Liver (tissue), 9 donors: ENCODE data around the gene ABHD5. TPM values are rescaled to one million over a fixed set of nuclear protein-coding genes. Genes with fewer than 3 reads are reported as not detected.

Experiments used
- DNase-seq: peaks from one replicate; pipeline ENCODE4 v3.0.0-alpha.2; 2017; ENCODE audit warnings: low spot score
- H3K27ac ChIP-seq, 2 donors: one replicate each; pipeline ENCODE4 v1.7.0; 2013; ENCODE audit warnings: inconsistent platforms in 2 of 2, low read length in 2 of 2, control low read depth in 1 of 2, low read depth in 1 of 2, mild to moderate bottlenecking in 1 of 2
- H3K27me3 ChIP-seq, 4 donors: one replicate each; pipeline versions ENCODE4 v1.6.1 to v1.7.0; 2013; ENCODE audit warnings: low read length in 3 of 4, inconsistent platforms in 1 of 4, mild to moderate bottlenecking in 1 of 4, moderate library complexity in 1 of 4; ENCODE audit not compliant: control insufficient read depth in 4 of 4, insufficient read depth in 4 of 4
- H3K36me3 ChIP-seq, 4 donors: one replicate each; pipeline versions ENCODE4 v1.6.1 to v1.7.0; 2013; ENCODE audit warnings: low read length in 3 of 4, mild to moderate bottlenecking in 3 of 4, low read depth in 1 of 4, moderate library complexity in 1 of 4; ENCODE audit not compliant: control insufficient read depth in 4 of 4, insufficient read depth in 3 of 4
- H3K4me1 ChIP-seq, 4 donors: one replicate each; pipeline versions ENCODE4 v1.6.1 to v1.7.0; 2013; ENCODE audit warnings: low read length in 3 of 4, mild to moderate bottlenecking in 3 of 4, moderate library complexity in 1 of 4; ENCODE audit not compliant: control insufficient read depth in 4 of 4, insufficient read depth in 4 of 4
- H3K4me3 ChIP-seq, 3 donors: one replicate each; pipeline versions ENCODE4 v1.6.1 to v1.7.0; 2013; ENCODE audit warnings: low read length in 3 of 3, control low read depth in 1 of 3, low read depth in 1 of 3, mild to moderate bottlenecking in 1 of 3
- H3K9ac ChIP-seq, 2 donors: one replicate each; pipeline ENCODE4 v1.7.0; 2013; ENCODE audit warnings: low read length in 2 of 2, mild to moderate bottlenecking in 2 of 2, moderate library complexity in 2 of 2, control low read depth in 1 of 2, low read depth in 1 of 2
- H3K9me3 ChIP-seq, 4 donors: one replicate each; pipeline versions ENCODE4 v1.6.1 to v1.7.0; 2013; ENCODE audit warnings: low read length in 3 of 4; ENCODE audit not compliant: control insufficient read depth in 4 of 4
- EGR1 ChIP-seq, 2 donors: IDR thresholded peaks; 2 replicates each; pipeline ENCODE4 v1.6.1; 2016 to 2018; ENCODE audit warnings: antibody characterized with exemption in 2 of 2, low read depth in 2 of 2
- FOXA1 ChIP-seq: IDR thresholded peaks from 2 replicates; pipeline ENCODE4 v1.6.1; 2016; ENCODE audit warnings: antibody characterized with exemption
- FOXA2 ChIP-seq: IDR thresholded peaks from 2 replicates; pipeline ENCODE4 v1.6.1; 2016; ENCODE audit warnings: antibody characterized with exemption
- GABPA ChIP-seq, 2 donors: IDR thresholded peaks in 1 of 2; conservative IDR thresholded peaks in 1 of 2; 2 replicates each; pipeline ENCODE4 v1.6.1; 2016; ENCODE audit warnings: antibody characterized with exemption in 2 of 2, mild to moderate bottlenecking in 1 of 2, moderate library complexity in 1 of 2
- HNF4A ChIP-seq, 2 donors: conservative IDR thresholded peaks; 2 replicates each; pipeline ENCODE4 v1.6.1; 2016; ENCODE audit warnings: antibody characterized with exemption in 2 of 2, mild to moderate bottlenecking in 2 of 2
- JUND ChIP-seq, 2 donors: IDR thresholded peaks; 2 replicates each; pipeline ENCODE4 v1.6.1; 2016; ENCODE audit warnings: antibody characterized with exemption in 2 of 2
- NR2F2 ChIP-seq: IDR thresholded peaks from 2 replicates; pipeline ENCODE4 v1.6.1; 2016; ENCODE audit warnings: antibody characterized with exemption
- RAD21 ChIP-seq, 2 donors: IDR thresholded peaks; 2 replicates each; pipeline ENCODE4 v1.6.1; 2016; ENCODE audit warnings: antibody characterized with exemption in 2 of 2, mild to moderate bottlenecking in 2 of 2
- RXRA ChIP-seq, 2 donors: IDR thresholded peaks; 2 replicates each; pipeline ENCODE4 v1.6.1; 2017 to 2018; ENCODE audit warnings: antibody characterized with exemption in 2 of 2, mild to moderate bottlenecking in 1 of 2
- SP1 ChIP-seq: IDR thresholded peaks from 2 replicates; pipeline ENCODE4 v1.6.1; 2018; ENCODE audit warnings: antibody characterized with exemption, mild to moderate bottlenecking
- TAF1 ChIP-seq: conservative IDR thresholded peaks from 2 replicates; pipeline ENCODE4 v1.6.1; 2016; ENCODE audit warnings: antibody characterized with exemption, mild to moderate bottlenecking
- YY1 ChIP-seq: IDR thresholded peaks from 2 replicates; pipeline ENCODE4 v1.6.1; 2016; ENCODE audit warnings: antibody characterized with exemption, mild to moderate bottlenecking
- WGBS: extraction: QIAGEN DNeasy Blood & Tissue Kit; methylation state at CpG from one replicate; pipeline ENCODE4 v1.1.7; 2013; 5-methylcytosine and 5-hydroxymethylcytosine counted together
- polyA plus RNA-seq, 2 donors: library from polyadenylated mRNA; stranded (reverse) in 1 of 2; unstranded in 1 of 2; fragments of 200-250 nt in 1 of 2; fragments of >200 nt in 1 of 2; fragmentation: Nextera tagmentation in 1 of 2; extraction: Ambion mirVana in 1 of 2; gene quantifications; one replicate each; pipeline versions ENCODE4 v1.2.1 to v1.2.3, GENCODE V29; 2013 to 2015
- total RNA-seq, 2 donors: library from RNA; depleted of rRNA; stranded (reverse); fragments of >200 nt; gene quantifications; one replicate each; pipeline ENCODE4 v1.2.3, GENCODE V29; 2014
- TF ChIP-seq, protein P1 (sequence below): IDR thresholded peaks from 2 replicates; pipeline ENCODE4 v1.6.1; 2016; ENCODE audit warnings: antibody characterized with exemption
- TF ChIP-seq, protein P2 (sequence below): IDR thresholded peaks from 2 replicates; pipeline ENCODE4 v1.6.1; 2016; ENCODE audit warnings: antibody characterized with exemption
- TF ChIP-seq, protein P3 (sequence below): IDR thresholded peaks from 2 replicates; pipeline ENCODE4 v1.6.1; 2016; ENCODE audit warnings: antibody characterized with exemption, mild to moderate bottlenecking
- TF ChIP-seq, protein P4 (sequence below): fragments of 150-350 bp; IDR thresholded peaks from 2 replicates; pipeline ENCODE4 v1.5.1; 2017; ENCODE audit warnings: improper control_type of control experiment, low read depth, low read length; ENCODE audit not compliant: missing input control
- TF ChIP-seq, protein P5 (sequence below): IDR thresholded peaks from 2 replicates; pipeline ENCODE4 v1.6.1; 2016; ENCODE audit warnings: antibody characterized with exemption
- donor health status: healthy.
- donor health status: healthy.
- donor health status: healthy.
- donor health status: healthy.
- donor health status: healthy.

Gene ABHD5
- total and polyA plus RNA-seq, 4 donors = 9.2 to 25.8 (median 16.1) TPM

DNA sequence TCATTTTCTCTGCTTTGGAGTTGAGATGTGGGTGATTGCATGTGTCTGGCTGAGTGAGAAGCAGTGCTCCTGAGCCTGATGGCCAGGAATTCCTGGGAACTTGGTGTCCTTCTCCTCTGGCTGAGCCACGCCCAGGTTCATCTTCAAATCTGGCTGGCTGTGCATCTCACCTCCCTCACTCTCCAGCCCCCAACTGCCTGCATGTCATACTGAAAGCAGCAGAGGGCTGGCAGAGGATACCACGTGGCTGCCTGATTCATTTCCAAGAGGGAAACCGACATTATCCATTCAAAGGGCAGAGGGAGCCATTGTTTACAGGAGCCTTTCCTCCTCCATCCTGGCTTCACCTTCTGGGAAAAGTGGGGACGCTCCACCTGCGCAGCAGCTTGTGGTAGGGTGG, 57.4 kb downstream of the ABHD5 start:
- TF ChIP-seq NR2F2 (no peak), YY1 (no peak)
- WGBS = 57% methylated on average over 5 of the region's 5 CpGs
- Histone ChIP-seq H3K4me3 (no peak overlapping the region), H3K27ac (no peak overlapping the region), H3K4me1 (no peaks in the 10 kb centered on the region), H3K9ac (no peak overlapping the region), H3K36me3 (no peaks in the 10 kb centered on the region), H3K9me3 (no peaks in the 10 kb centered on the region), H3K27me3 (no peaks in the 10 kb centered on the region)
- DNase-seq = no peak

DNA sequence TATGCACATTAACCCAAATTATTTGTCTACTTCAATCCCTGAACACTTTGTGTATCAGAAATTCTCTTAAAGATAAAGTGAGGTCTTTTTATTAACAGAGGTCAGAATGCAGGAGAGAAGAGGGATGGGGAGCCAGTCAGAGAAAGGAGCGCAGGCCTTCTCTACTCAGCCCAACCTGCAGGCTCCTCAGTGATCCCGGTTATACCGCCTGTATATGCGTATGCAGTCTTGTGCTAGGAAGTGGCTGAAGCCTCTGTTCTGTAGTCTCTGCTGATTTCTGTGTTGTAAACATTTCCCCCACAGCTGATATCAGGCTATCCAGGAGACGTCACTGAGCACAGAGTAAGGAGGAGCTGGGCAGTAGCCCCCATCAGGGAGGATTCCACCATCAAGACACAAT, 57.9 kb downstream of the ABHD5 start:
- H3K4me1 ChIP-seq = no peaks in the 10 kb centered on the region
- H3K9ac ChIP-seq = no peak overlapping the region
- no peak for DNase-seq
- no peak overlapping the region for H3K27ac ChIP-seq
- no peaks in the 10 kb centered on the region for H3K27me3 ChIP-seq
- WGBS = 79% methylated on average over 5 of the region's 5 CpGs
- no peaks in the 10 kb centered on the region for H3K9me3 ChIP-seq
- TF ChIP-seq NR2F2 (no peak), EGR1 (IDR thresholded peaks at IDR 0.05; ENCODE audit: low read depth in 2 of 2) (no peak), RAD21 (IDR thresholded peaks at IDR 0.05) (no peak), FOXA1 (no peak), TAF1 (no peak), GABPA (IDR thresholded peaks at IDR 0.05 in 1 of 2, conservative IDR thresholded peaks at IDR 0.05 in 1 of 2) (no peak), JUND (IDR thresholded peaks at IDR 0.05) (no peak), FOXA2 (no peak), RXRA (IDR thresholded peaks at IDR 0.05) (no peak)
- TF ChIP-seq, protein P1, sequence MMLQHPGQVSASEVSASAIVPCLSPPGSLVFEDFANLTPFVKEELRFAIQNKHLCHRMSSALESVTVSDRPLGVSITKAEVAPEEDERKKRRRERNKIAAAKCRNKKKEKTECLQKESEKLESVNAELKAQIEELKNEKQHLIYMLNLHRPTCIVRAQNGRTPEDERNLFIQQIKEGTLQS = no peak
- TF ChIP-seq, protein P2, sequence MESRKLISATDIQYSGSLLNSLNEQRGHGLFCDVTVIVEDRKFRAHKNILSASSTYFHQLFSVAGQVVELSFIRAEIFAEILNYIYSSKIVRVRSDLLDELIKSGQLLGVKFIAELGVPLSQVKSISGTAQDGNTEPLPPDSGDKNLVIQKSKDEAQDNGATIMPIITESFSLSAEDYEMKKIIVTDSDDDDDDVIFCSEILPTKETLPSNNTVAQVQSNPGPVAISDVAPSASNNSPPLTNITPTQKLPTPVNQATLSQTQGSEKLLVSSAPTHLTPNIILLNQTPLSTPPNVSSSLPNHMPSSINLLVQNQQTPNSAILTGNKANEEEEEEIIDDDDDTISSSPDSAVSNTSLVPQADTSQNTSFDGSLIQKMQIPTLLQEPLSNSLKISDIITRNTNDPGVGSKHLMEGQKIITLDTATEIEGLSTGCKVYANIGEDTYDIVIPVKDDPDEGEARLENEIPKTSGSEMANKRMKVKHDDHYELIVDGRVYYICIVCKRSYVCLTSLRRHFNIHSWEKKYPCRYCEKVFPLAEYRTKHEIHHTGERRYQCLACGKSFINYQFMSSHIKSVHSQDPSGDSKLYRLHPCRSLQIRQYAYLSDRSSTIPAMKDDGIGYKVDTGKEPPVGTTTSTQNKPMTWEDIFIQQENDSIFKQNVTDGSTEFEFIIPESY = no peak
- TF ChIP-seq, protein P3, sequence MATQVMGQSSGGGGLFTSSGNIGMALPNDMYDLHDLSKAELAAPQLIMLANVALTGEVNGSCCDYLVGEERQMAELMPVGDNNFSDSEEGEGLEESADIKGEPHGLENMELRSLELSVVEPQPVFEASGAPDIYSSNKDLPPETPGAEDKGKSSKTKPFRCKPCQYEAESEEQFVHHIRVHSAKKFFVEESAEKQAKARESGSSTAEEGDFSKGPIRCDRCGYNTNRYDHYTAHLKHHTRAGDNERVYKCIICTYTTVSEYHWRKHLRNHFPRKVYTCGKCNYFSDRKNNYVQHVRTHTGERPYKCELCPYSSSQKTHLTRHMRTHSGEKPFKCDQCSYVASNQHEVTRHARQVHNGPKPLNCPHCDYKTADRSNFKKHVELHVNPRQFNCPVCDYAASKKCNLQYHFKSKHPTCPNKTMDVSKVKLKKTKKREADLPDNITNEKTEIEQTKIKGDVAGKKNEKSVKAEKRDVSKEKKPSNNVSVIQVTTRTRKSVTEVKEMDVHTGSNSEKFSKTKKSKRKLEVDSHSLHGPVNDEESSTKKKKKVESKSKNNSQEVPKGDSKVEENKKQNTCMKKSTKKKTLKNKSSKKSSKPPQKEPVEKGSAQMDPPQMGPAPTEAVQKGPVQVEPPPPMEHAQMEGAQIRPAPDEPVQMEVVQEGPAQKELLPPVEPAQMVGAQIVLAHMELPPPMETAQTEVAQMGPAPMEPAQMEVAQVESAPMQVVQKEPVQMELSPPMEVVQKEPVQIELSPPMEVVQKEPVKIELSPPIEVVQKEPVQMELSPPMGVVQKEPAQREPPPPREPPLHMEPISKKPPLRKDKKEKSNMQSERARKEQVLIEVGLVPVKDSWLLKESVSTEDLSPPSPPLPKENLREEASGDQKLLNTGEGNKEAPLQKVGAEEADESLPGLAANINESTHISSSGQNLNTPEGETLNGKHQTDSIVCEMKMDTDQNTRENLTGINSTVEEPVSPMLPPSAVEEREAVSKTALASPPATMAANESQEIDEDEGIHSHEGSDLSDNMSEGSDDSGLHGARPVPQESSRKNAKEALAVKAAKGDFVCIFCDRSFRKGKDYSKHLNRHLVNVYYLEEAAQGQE = no peak
- H3K4me3 ChIP-seq = no peak overlapping the region
- H3K36me3 ChIP-seq = no peaks in the 10 kb centered on the region

DNA sequence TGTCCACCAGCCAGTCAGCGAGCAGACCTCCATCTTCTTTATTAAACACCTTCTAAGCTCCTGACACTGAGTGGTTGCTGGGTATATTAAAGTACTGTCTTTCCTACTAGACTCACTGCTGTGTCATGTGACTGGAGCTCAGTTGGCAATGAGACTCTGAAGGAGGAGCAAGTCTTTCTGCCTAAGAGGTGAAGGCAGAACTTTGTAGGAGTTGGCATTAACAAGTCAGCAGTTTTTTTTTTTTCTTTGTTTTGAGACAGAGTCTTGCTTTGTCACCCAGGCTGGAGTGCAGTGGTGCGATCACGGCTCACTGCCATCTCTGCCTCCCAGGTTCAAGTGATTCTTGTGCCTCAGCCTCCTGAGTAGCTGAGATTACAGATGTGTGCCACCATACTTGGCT, 62.2 kb downstream of the ABHD5 start:
- no peak overlapping the region for H3K27ac ChIP-seq
- no peak overlapping the region for H3K9ac ChIP-seq
- WGBS = 97% methylated on average over 3 of the region's 3 CpGs
- no peaks in the 10 kb centered on the region for H3K4me1 ChIP-seq
- no peaks in the 10 kb centered on the region for H3K36me3 ChIP-seq
- H3K9me3 ChIP-seq = no peaks in the 10 kb centered on the region
- no peaks in the 10 kb centered on the region for H3K27me3 ChIP-seq
- DNase-seq = no peak
- H3K4me3 ChIP-seq = no peak overlapping the region
- no peak for TF ChIP-seq YY1
- no peak for TF ChIP-seq GABPA (IDR thresholded peaks at IDR 0.05 in 1 of 2, conservative IDR thresholded peaks at IDR 0.05 in 1 of 2)
- TF ChIP-seq RAD21 (IDR thresholded peaks at IDR 0.05) = no peak
- TF ChIP-seq FOXA2 = no peak
- TF ChIP-seq, protein P4, sequence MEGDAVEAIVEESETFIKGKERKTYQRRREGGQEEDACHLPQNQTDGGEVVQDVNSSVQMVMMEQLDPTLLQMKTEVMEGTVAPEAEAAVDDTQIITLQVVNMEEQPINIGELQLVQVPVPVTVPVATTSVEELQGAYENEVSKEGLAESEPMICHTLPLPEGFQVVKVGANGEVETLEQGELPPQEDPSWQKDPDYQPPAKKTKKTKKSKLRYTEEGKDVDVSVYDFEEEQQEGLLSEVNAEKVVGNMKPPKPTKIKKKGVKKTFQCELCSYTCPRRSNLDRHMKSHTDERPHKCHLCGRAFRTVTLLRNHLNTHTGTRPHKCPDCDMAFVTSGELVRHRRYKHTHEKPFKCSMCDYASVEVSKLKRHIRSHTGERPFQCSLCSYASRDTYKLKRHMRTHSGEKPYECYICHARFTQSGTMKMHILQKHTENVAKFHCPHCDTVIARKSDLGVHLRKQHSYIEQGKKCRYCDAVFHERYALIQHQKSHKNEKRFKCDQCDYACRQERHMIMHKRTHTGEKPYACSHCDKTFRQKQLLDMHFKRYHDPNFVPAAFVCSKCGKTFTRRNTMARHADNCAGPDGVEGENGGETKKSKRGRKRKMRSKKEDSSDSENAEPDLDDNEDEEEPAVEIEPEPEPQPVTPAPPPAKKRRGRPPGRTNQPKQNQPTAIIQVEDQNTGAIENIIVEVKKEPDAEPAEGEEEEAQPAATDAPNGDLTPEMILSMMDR = no peak
- no peak for TF ChIP-seq HNF4A (conservative IDR thresholded peaks at IDR 0.05)
- no peak for TF ChIP-seq TAF1
- no peak for TF ChIP-seq RXRA (IDR thresholded peaks at IDR 0.05)
- TF ChIP-seq, protein P1 = no peak
- no peak for TF ChIP-seq NR2F2
- no peak for TF ChIP-seq JUND (IDR thresholded peaks at IDR 0.05)
- TF ChIP-seq EGR1 (IDR thresholded peaks at IDR 0.05; ENCODE audit: low read depth in 2 of 2) = no peak
- TF ChIP-seq FOXA1 = no peak
- TF ChIP-seq SP1 = no peak
- TF ChIP-seq, protein P5, sequence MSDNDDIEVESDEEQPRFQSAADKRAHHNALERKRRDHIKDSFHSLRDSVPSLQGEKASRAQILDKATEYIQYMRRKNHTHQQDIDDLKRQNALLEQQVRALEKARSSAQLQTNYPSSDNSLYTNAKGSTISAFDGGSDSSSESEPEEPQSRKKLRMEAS = no peak
